NCI-H1694 treated with DMSO at 0.1 percent for 48 hours (cell line): ENCODE measurements around the gene NEUROD2.

Source experiments
- DNase-seq: peaks from one replicate; lab custom pipeline; 2025; lab: John Stamatoyannopoulos, UW

The NEUROD2 gene

GRCh38 chr17:39635614-39636176, 28.0 kb upstream of the NEUROD2 start:
- no peak for DNase-seq

GRCh38 chr17:39634384-39634871, 26.7 kb upstream of the NEUROD2 start:
- peak; percentile 67 for DNase-seq

GRCh38 chr17:39633570-39634183, 26.0 kb upstream of the NEUROD2 start:
- no peak for DNase-seq

GRCh38 chr17:39632153-39632941, 24.6 kb upstream of the NEUROD2 start:
- no peak for DNase-seq

- no peak for DNase-seq
Measured at GRCh38 chr17:39631403-39631802, 23.7 kb upstream of the NEUROD2 start.

GRCh38 chr17:39629898-39630297, 22.2 kb upstream of the NEUROD2 start:
- DNase-seq, result no peak

- no peak for DNase-seq
Measured at GRCh38 chr17:39629494-39629880, 21.8 kb upstream of the NEUROD2 start.

GRCh38 chr17:39628655-39629493, 21.2 kb upstream of the NEUROD2 start:
- no peak for DNase-seq

GRCh38 chr17:39627712-39628516, 20.2 kb upstream of the NEUROD2 start:
- DNase-seq, result no peak

- DNase-seq, result no peak
Measured at GRCh38 chr17:39627047-39627711, 19.5 kb upstream of the NEUROD2 start.

GRCh38 chr17:39626171-39627046, 18.7 kb upstream of the NEUROD2 start, which contains the start of gene PPP1R1B:
Gene PPP1R1B (plus strand): TSS chr17:39626952. CDS start chr17:39627393, 441 bp downstream.
- no peak for DNase-seq

GRCh38 chr17:39625198-39625785, 17.6 kb upstream of the NEUROD2 start:
- no peak for DNase-seq

- no peak for DNase-seq
Measured at GRCh38 chr17:39624313-39624712, 16.6 kb upstream of the NEUROD2 start.

GRCh38 chr17:39623356-39623950, 15.7 kb upstream of the NEUROD2 start:
- peak; percentile 48 for DNase-seq

GRCh38 chr17:39622380-39623006, 14.8 kb upstream of the NEUROD2 start:
- no peak for DNase-seq

- DNase-seq, result peak; percentile 90
Measured at GRCh38 chr17:39621523-39622379, 14.0 kb upstream of the NEUROD2 start.

- DNase-seq, result no peak
Measured at GRCh38 chr17:39619786-39620101, 12.0 kb upstream of the NEUROD2 start.
